Stimulated activated naive CD8-positive, alpha-beta T cell treated with anti-CD3 and anti-CD28 coated beads, Interleukin-15, amount 100 ng/mL, for 72 hours (primary cell): Measurements from ENCODE around the gene TMIGD3.
"Not testable (repeated sequence)": the region's sequence is repeated elsewhere in the genome, so short reads cannot be mapped to it uniquely, and the experiment has no call there.

Experiments used
- ATAC-seq: fragments of 150-1000 bp; cut with Tn5 transposase; 2 replicates; pipeline ENCODE4 v1.10.0; 2021; ENCODE audit warnings: mild to moderate bottlenecking, moderate library complexity
- DNase-seq, 2 donors: peaks; one replicate each; pipeline ENCODE4 v3.0.0; 2021 to 2022
- H3K27ac Mint-ChIP-seq, 2 donors: one replicate each; pipeline ENCODE4 v1.8.0; 2022; ENCODE audit warnings: mild to moderate bottlenecking in 2 of 2, mixed read lengths in 2 of 2, moderate library complexity in 2 of 2
- H3K27me3 Mint-ChIP-seq: one replicate; pipeline ENCODE4 v1.8.0; 2022; ENCODE audit warnings: mixed read lengths
- H3K4me1 Mint-ChIP-seq: one replicate; pipeline ENCODE4 v1.8.0; 2022; ENCODE audit warnings: mild to moderate bottlenecking, mixed read lengths
- H3K4me3 Mint-ChIP-seq, 2 donors: one replicate each; pipeline ENCODE4 v1.8.0; 2022; ENCODE audit warnings: mild to moderate bottlenecking in 2 of 2, mixed read lengths in 2 of 2, moderate library complexity in 1 of 2
- H3K9me3 Mint-ChIP-seq, 2 donors: one replicate each; pipeline ENCODE4 v1.8.0; 2022; ENCODE audit warnings: mixed read lengths in 2 of 2

Gene TMIGD3

DNA sequence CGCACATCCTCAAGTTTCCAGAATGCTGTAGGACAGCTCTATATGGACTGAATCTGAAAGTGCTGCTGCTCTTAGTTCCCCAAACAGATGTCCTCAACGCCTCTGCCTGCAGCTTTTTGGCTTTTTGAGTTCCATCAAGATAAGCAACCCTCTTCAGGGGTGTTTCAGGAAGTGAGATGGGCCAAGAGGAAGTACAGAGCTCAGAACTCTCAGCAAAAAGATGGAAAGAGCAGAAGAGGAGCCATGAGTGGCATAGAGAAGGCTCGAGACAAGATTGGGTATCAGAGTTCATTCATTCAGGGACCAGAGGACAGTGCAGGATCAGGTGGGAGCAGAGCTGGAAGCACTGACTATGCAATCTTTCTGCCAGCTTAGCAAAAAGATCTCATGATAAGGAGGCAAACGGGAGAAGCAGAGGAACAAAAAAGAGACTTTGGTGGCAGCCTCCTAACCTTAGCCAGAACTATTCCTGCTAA lies at the start of gene TMIGD3, which contains the start of gene ADORA3:
TMIGD3 (minus strand) TSS at position 49 of the 476 bp plus-strand sequence. CDS start 279 bp downstream, outside the sequence.
ADORA3 (minus strand) TSS at position 49 of the 476 bp plus-strand sequence. CDS start 279 bp downstream, outside the sequence.
- Mint-ChIP-seq H3K4me3 (no peak within 1 kb of the TSS), H3K27ac (no peak within 1 kb of the TSS)
- no peak for ATAC-seq

DNA sequence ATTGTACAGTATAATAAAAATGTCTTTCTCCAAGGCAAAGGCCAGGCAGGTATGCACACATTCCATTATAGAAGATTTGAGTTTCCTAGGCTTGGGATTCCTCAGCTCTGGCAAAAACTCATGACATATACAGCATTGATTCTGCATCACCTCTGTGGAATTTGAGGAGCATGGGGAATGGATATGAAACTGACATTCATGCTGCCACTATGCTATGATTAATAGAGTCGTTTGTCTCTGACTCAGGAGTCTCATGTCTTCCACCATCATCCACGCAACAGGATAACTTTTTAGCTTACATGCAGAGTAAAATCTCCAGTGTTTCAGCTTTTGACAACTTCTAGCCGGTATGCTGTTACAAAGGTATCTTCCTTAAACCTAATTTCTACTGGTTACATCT lies 49.8 kb upstream of the TMIGD3 start:
- no peaks in the 10 kb centered on the region for H3K9me3 Mint-ChIP-seq
- H3K27ac Mint-ChIP-seq = no peak overlapping the region
- ATAC-seq = no peak
- DNase-seq = no peak
- no peaks in the 10 kb centered on the region for H3K4me1 Mint-ChIP-seq
- no peaks in the 10 kb centered on the region for H3K27me3 Mint-ChIP-seq
- no peak overlapping the region for H3K4me3 Mint-ChIP-seq

More for the DNA sequence above, at the start of gene TMIGD3, which contains the start of gene ADORA3:
- DNase-seq = no peak
- peaks cover 45% of the 10 kb centered on the region for H3K4me1 Mint-ChIP-seq
- no peaks in the 10 kb centered on the region for H3K27me3 Mint-ChIP-seq
- peaks cover 4 to 13% of the 10 kb centered on the region in 2 donors for H3K9me3 Mint-ChIP-seq

DNA sequence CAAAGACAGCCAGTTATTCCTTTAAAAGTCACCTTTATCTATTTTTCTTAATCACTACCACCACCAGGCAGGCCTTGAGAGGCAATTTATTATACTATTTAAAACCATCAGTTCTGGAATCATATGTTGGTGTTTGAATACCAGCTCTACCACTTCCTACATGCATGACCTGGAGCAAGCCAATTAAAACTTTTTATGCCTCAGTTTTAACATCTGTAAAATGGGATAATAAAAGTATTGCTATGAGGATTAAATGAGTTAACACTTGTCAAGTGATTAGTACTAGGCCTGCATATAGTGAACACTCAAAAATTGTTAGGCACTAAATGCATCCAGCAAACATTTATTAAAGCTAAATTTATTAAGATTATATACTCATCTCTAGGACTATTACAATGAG lies 49.2 kb upstream of the TMIGD3 start:
- Mint-ChIP-seq H3K27ac (no peak overlapping the region), H3K9me3 (no peaks in the 10 kb centered on the region), H3K4me1 (no peaks in the 10 kb centered on the region), H3K4me3 (no peak overlapping the region), H3K27me3 (no peaks in the 10 kb centered on the region)
- ATAC-seq = no peak
- DNase-seq = no peak

DNA sequence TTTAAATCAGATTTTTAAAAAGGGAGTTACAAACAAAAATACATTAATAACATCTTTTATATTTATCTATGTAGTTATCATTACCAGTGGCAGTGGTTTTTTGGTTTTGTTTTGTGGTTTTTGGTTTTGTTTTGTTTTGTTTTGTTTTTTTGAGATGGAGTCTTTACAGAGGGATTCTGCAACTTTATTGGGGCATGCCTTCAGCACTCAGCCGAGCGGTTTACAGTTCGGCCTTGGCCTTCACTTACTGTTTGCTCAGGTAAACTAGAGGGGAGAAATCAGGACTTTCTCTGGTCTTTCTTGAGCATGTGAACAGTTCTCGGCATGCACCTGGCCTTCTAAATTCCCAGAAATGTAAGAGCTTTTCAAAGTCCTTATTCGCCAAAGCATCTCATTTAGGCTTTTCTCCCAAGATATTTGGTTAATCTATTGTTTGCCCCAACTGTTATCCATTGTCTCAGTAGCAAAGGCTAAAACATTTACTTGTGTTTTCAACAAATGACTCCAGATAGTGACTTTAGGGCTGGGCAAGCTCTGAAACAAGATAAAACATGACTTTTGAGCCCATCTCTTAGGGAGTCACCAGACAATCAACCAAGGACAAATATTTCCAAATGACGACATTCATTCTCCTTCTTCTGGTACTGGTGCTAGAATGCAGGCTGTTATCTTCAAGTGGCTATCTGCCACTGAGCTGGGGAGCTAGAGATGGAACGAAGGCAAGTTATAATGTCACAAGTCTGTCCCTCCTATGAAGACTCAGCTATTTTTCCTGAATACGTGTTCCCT lies 48.4 kb upstream of the TMIGD3 start:
- no peak overlapping the region for H3K4me3 Mint-ChIP-seq
- no peaks in the 10 kb centered on the region for H3K9me3 Mint-ChIP-seq
- ATAC-seq (no peak), DNase-seq (no peak)
- H3K4me1 Mint-ChIP-seq = no peaks in the 10 kb centered on the region
- no peak overlapping the region for H3K27ac Mint-ChIP-seq
- H3K27me3 Mint-ChIP-seq = no peaks in the 10 kb centered on the region

DNA sequence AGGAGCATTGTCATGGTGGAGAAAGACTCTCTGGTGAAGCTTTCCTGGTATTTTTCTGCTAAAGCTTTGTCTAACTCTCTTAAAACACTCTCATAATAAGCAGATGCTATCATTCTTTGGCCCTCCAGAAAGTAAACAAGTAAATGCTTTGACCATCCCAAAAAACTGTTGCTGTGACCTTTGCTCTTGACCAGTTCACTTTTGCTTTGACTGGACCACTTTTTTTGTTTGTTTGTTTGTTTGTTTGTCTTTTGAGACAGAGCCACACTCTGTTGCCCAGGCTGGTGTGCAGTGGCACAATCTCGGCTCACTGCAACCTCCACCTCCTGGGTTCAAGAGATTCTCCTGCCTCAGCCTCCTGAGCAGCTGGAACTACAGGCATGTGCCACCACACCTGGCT lies 44.4 kb upstream of the TMIGD3 start:
- not testable (repeated sequence) for H3K9me3 Mint-ChIP-seq, ATAC-seq, H3K27me3 Mint-ChIP-seq, H3K27ac Mint-ChIP-seq, H3K4me1 Mint-ChIP-seq, H3K4me3 Mint-ChIP-seq, DNase-seq

DNA sequence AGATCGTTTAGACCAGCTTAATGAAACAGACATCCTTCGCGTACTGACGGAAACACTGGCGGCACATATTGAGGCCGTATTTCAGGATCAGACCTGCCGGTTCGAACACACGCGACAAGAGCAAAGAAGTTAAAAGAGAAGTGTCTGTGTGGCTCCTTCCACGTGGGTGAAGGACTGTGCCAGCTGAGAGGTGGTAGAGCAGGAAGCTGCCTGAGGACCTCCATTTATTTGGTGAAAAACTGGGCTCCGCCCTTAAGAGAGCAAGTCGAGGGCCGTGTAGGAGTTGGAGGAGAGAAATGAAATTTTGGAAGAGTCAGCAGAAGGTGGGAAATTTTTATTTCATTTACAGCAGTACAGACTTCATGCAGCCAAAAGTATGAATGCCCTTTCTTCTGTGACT lies 38.8 kb upstream of the TMIGD3 start:
- H3K27me3 Mint-ChIP-seq = peaks cover 9% of the 10 kb centered on the region
- no peak for DNase-seq
- H3K4me1 Mint-ChIP-seq = peaks cover 6% of the 10 kb centered on the region
- H3K9me3 Mint-ChIP-seq = peaks cover 7 to 8% of the 10 kb centered on the region in 2 donors
- no peak for ATAC-seq
- H3K4me3 Mint-ChIP-seq = no peak overlapping the region
- H3K27ac Mint-ChIP-seq = no peak overlapping the region

DNA sequence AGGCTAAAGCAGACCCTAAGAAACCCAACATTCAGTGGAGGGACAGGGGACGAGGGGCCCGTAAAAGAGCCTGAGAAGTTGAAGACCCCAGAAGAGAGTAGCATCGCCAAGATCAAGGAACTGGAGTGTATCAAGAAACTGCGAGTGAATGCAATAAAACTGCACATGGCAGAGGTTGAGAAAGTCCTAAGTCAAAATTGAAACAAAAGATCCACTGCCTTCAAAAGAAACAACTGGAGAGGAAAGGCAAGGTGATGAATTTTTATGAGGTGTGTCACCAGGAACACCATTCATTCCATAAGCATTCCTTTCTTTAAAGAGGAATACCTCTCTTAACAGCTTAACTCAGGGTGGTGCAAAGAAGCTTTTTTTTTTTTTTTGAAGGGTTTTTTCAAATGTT lies 38.3 kb upstream of the TMIGD3 start:
- Mint-ChIP-seq H3K27ac (no peak overlapping the region), H3K4me1 (peaks cover 6% of the 10 kb centered on the region), H3K27me3 (peaks cover 14% of the 10 kb centered on the region), H3K4me3 (no peak overlapping the region), H3K9me3 (peaks cover 7 to 8% of the 10 kb centered on the region in 2 donors)
- ATAC-seq (no peak), DNase-seq (no peak)

DNA sequence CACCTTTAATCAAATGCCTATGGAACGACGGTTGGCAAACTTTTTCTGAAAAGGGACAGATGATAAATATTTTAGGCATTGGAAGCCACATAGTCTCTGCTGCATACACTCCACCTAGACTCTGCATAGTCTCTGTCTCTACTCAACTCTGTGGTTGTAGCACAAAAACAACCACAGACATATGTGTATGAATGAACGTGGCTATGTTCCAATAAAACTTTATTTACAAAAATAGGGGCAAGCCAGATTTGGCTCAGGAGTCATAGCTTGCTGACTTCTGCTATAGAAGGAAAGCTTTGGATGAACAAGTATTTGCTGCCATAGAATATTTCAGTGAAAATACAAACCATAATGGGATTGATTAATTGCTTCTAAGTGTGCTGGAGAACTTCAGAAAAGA lies 37.5 kb upstream of the TMIGD3 start:
- Mint-ChIP-seq H3K27me3 (peaks cover 16% of the 10 kb centered on the region), H3K4me1 (peaks cover 6% of the 10 kb centered on the region), H3K9me3 (peaks cover 4 to 7% of the 10 kb centered on the region in 2 donors), H3K27ac (no peak overlapping the region), H3K4me3 (no peak overlapping the region)
- DNase-seq (no peak), ATAC-seq (no peak)

DNA sequence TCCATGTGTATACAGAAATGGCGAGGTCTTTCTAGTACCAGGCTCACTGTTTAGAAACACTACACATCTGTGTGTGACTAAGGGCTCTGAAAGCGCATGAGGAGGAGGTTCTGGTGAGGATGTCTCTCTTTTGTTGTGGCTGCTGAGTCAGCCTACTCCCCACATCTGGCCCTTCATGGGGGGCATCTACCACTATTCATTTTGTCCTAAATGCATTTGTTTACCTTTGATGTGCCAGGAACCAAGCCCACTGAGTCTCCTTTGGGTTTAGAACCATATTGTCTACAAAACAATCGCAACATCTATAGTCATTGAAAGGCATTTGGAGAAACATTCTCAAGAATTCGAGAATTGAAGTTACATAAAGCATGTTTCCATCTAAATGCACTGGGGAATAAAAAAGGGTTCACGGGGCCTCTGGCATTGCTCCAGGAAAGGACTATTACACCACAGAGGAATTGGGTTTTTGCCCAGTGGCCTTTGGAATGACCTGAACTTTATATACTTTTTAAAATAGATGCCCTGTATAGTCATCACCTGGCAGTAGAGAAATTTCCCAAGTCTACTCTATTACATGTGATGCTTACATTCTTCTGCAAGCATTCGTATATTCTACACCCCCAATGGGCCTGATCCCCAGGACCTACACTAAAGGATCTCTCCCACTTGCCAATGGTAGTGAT lies 35.1 kb upstream of the TMIGD3 start:
- ATAC-seq (peak; percentile 48), DNase-seq (no peak)
- H3K9me3 Mint-ChIP-seq = no peaks in the 10 kb centered on the region
- H3K4me1 Mint-ChIP-seq = peaks cover 6% of the 10 kb centered on the region
- peaks cover 16% of the 10 kb centered on the region for H3K27me3 Mint-ChIP-seq
- H3K4me3 Mint-ChIP-seq = no peak overlapping the region
- H3K27ac Mint-ChIP-seq = no peak overlapping the region

DNA sequence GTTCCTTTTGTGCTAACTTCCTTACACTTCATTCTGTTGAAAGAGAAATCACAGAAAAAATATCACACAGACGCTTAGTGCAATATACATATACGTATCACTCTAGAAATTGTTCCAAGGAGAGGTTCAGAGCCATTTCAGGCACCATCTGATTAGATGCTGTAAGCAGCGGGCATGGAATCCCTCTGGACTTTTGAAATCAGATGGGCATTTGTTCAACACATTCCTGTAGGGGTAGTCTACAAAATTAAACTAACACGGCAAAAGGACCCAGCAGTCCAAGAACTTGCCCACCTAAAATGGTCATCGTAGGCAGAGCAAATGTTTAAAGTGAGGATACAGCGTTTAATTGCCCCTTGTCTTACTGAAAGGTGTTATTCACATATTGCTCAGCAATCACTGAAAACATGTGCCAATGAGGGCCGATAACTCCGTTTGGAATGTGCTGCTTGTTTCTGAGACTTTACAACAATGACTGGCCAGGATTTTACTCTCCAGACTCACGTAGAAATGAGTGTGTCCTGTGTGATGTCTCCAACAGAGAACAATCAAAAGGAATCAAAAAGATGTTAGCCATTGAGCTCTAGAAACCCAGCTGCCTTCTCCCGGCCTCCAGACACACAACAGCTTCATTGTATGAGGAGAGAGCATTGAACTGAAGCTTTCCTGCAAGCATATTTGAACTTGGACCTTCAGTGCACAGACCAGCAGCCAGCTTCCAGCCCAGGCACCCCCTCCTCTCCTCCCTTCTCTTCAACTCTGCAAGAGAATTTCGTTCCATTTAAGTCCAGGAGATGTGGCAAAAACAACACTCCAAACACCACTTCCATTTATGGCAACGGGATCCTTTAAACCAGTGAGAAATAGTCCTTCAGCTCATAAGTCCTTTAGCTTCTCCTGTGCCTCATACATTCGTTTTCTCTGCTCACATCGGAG lies 32.1 kb upstream of the TMIGD3 start:
- H3K27me3 Mint-ChIP-seq = peaks cover 14% of the 10 kb centered on the region
- H3K4me1 Mint-ChIP-seq = peaks cover 6% of the 10 kb centered on the region
- peaks cover 0 to 5% of the 10 kb centered on the region in 2 donors for H3K9me3 Mint-ChIP-seq
- ATAC-seq (no peak), DNase-seq (no peak)
- no peak overlapping the region for H3K4me3 Mint-ChIP-seq
- no peak overlapping the region for H3K27ac Mint-ChIP-seq

DNA sequence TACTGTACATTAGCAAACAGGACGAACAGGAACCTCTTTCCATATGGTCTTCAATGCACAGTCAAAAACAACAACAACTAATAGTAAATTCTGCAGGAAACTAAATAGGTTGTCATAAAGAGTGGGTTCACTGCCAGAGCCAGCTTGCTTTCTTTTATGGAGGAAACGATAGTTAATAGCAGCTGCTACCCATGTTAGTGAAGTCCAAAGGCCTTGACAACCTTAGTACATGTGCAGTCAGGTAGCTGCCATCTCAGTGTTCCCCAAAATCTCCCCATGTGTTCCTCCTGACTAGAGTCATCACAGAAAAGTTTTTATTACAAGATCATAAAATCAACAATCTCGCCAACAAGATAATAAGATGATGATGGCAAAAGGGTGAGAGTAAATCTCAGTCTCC lies 16.6 kb upstream of the TMIGD3 start:
- Mint-ChIP-seq H3K27me3 (peaks cover 3% of the 10 kb centered on the region), H3K4me1 (peaks cover 12% of the 10 kb centered on the region), H3K4me3 (no peak overlapping the region), H3K27ac (no peak overlapping the region), H3K9me3 (peaks cover 0 to 5% of the 10 kb centered on the region in 2 donors)
- ATAC-seq (no peak), DNase-seq (no peak)

DNA sequence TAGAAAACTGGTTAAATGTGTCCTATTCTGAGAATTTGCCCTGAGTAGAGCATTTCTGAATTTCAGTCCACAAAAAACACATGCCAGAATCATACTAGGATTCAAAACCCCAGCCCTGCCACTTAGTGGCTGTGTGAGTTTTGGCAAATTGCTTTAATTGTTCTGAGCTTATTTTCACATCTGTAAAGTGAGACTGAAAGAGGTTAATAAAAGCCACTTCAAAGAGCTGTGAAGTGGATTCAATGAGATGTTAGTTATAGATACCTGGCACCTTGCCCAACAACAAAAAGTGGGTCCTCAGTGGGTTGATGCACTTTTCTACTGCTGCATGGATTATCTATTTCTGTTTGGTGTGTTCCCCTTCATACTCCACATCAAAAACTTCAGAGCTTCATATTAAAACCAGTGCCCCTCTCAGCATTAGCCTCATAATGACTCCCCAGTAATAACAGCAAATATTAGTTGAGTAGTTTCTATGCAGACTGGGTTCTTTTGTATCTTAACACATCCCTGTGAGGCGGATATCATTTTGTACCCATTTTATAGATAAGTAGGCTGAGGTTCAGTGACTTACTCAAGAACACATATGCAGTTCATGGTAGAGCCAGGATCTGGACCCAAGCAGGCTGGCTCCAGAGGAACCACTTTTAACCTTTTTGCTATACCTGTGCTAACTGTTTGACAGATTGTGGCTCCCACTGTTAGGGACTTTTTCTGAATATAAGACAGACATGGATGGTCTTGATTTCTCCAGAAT lies 14.2 kb upstream of the TMIGD3 start:
- DNase-seq = peak; percentile 63 to 67
- peaks cover 12% of the 10 kb centered on the region for H3K4me1 Mint-ChIP-seq
- H3K27me3 Mint-ChIP-seq = peaks cover 8% of the 10 kb centered on the region
- ATAC-seq = peak; percentile 88
- H3K9me3 Mint-ChIP-seq = no peaks in the 10 kb centered on the region
- no peak overlapping the region for H3K27ac Mint-ChIP-seq
- peak overlapping the region; percentile 58 to 64 for H3K4me3 Mint-ChIP-seq

DNA sequence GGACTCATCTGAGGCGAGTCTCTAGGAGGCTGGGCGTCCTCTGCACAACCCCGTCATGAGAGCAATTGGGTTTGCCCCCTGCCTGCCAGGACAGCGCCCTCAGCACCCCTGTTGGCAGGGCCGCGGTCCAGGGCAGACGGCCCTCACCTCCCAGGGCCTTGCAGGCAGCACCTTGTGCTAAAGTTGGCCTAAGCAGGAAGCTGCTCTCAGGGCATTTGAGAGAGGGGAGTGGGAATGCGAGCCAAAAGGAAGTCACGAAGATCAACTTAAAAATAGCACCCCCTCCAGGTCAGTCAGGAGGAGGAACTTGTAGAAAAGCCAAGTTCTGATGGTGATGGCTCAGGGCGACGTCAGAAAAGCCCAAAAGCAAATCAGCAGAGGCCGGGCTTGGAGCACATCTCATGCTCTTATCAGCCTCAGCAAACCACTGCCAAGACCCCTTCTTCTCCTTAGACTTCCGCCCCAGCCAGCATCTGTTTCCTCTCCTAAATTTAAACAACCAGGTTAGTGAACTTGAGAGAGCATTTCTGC lies 12.6 kb upstream of the TMIGD3 start:
- peak overlapping the region; percentile 64 to 82 for H3K4me3 Mint-ChIP-seq
- peak; percentile 44 for ATAC-seq
- peaks cover 12% of the 10 kb centered on the region for H3K4me1 Mint-ChIP-seq
- H3K27me3 Mint-ChIP-seq = peaks cover 8% of the 10 kb centered on the region
- no peaks in the 10 kb centered on the region for H3K9me3 Mint-ChIP-seq
- DNase-seq = peak; percentile 52 to 54
- H3K27ac Mint-ChIP-seq = peak overlapping the region in 1 of 2 donors; percentile 75

DNA sequence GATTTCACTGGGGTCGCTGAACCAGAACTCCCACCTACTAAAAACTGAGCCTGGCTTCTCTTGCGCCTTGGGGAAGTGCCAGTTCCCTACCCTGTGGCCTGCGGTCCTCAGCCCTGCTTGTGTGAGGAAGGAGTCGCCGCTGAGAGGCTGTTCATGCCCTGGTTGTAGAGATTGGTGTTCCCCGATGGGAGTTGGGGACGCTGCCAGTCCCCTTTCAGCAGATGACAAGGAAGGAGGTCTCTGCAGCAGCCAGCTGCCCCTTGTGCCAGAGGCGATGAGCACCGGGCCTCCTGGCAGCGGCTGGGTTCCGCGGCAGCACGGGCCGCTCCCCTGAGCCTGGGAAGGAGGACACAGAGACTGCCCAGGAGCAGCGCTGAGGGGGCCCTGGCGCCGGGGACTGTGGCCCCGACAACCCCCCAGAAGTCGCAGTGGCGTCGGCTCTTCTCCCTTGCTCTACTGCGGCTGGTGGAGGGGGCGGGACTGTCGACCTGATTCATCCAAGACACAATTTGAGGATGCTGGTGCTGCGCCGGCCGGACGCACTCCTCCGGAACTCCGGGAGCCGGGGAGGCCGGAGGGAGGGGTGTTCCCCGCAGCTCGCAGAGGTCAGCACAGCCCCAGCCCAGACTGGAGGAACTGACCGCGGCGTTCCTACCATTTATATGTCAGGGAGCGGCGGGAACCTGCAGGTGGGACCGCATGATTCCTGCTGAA lies 12.0 kb upstream of the TMIGD3 start:
- Mint-ChIP-seq H3K27ac (peak overlapping the region in 1 of 2 donors; percentile 36), H3K9me3 (no peaks in the 10 kb centered on the region), H3K27me3 (peaks cover 8% of the 10 kb centered on the region), H3K4me1 (peaks cover 12% of the 10 kb centered on the region), H3K4me3 (peak overlapping the region; percentile 64 to 82)
- peak; percentile 10 for ATAC-seq
- peak in 1 of 2 donors; percentile 25 for DNase-seq
